ENCODE results near the gene STK32C.
"Not testable (repeated sequence)": the region's sequence is repeated elsewhere in the genome, so short reads cannot be mapped to it uniquely, and the experiment has no call there.

Gene STK32C

GRCh38 chr10:132302421-132303310 lies 5.1 kb downstream of the STK32C start:
- in situ Hi-C loops (cut with HindIII; ENCODE audit: low sequenced_read_pairs) = no loop called here

GRCh38 chr10:132301371-132302330 lies 6.1 kb downstream of the STK32C start:
- in situ Hi-C loops (cut with HindIII; ENCODE audit: low sequenced_read_pairs) = no loop called here

DNA sequence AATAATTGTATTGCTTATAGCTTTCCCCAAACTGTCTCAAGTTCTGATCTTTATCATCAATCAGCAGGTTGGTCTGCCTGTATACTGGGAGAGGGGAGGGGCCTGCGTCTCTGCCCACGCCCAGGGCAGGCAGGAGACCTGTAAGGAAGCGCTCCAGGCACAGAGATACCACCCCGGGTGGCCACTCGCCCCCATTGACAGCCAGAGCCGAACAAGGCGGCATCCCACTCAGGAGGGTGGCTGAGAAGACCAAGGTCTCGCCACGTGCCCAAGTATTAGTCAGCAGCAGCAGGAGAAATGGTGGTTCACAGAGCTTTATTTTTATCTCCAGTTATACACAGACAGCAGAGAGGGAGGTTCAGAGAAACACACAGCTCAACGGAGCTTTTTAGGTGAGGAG lies 7.2 kb downstream of the STK32C start:
- in situ Hi-C loops (cut with HindIII; ENCODE audit: low sequenced_read_pairs) = no loop called here

DNA sequence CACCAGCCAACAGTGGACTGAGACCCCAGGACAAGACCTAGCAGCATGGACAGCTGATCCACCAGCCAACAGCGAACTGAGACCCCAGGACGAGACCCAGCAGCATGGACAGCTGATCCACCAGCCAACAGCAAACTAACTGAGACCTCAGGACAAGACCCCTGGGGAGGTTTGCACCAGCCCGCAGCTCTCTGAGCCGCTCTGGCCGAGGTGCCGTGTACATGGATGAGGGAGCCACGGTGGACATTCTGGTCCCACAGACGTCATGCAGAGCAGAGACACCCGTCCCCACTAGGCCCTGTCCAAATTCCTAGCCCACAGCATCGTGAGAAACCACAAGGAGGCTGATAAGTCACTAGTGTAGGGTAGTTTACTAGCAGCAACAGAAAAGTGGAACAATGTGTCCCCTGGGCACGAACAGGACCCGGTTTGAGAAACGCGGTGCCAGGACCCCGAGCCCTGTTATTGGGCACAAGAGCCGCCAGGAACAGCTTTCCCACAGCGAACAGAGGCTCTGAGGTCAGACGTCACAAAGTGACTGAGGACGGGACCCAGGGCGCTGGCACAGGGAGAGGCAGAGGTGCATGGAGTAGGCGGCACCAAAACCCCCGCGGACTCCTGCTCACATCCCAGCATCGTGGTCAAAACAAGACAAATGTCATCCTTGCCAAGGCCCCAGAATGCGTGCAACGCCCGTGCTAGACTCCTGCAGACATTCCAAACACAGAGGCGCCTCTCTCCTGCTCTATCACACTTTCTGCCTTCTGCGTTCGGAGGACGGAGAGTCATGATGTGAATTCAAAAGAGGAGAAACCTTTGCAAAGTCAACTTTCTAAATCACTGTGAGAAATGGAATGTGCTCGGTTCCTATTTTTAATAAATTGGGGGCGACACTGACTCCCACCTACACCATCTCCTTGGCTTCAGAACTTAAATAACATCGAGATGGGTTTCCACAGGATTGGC lies 8.1 kb downstream of the STK32C start:
- in situ Hi-C loops (cut with HindIII; ENCODE audit: low sequenced_read_pairs) = no loop called here

DNA sequence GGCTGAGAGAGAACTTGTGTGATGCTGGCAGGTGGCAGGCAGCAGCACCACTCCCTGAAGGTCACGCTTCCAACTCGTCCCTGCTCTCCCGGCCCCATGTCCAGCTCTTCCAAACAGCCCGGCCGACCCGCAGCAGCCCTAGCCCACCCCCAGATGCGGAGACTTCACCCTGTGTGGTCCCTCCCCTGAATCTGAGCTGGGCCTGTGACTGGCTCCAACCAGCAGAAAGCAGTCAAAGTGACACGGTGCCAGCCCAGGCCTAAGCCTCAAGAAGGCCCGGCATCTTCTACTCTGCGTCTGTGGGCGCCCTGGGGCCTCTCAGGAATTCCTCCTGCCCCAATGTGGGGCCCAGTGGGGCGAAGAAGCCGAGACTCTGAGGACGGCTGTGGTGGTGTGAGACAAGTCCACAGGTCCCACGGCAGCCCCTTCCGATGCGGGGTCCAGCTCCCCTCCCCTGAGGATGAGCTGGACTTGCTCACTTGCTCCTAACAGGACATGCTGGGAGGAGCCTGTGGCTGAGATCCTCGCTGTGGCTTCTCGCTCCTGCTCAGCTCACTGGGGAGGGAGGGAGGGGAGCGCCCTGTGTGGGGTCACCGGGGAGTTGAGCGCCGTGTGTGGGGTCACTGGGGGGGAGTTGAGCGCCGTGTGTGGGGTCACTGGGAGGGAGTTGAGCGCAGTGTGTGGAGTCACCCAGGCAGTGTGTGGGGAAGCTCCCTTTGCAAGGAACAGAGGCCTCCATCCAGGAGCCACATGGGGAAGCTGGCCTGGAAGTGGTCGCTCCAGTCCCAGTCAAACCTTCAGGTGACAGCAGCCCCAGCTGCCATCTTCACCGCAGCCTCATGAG lies 9.5 kb downstream of the STK32C start:
- in situ Hi-C loops (cut with HindIII; ENCODE audit: low sequenced_read_pairs) = no loop called here

DNA sequence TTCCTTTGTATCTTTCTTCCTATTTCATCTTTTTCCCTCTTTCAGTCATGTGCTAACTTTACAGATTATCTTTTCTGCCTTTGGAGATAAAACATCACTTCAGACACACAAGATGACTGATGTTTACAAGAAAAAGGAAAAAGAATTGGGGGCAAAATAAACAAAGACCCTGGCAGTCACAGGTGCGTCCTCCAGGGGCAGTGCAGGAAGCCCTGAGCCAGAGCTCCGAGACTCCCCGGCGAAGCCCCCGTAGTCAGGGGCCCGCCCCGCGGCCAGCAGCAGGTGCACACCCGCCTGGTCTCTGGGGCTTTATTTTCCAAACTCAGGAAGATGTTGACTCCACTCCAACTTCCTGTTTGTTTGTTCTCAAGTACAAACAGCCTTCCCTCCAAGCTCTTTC lies 10.2 kb downstream of the STK32C start:
- in situ Hi-C loops (cut with HindIII; ENCODE audit: low sequenced_read_pairs) = no loop called here

DNA sequence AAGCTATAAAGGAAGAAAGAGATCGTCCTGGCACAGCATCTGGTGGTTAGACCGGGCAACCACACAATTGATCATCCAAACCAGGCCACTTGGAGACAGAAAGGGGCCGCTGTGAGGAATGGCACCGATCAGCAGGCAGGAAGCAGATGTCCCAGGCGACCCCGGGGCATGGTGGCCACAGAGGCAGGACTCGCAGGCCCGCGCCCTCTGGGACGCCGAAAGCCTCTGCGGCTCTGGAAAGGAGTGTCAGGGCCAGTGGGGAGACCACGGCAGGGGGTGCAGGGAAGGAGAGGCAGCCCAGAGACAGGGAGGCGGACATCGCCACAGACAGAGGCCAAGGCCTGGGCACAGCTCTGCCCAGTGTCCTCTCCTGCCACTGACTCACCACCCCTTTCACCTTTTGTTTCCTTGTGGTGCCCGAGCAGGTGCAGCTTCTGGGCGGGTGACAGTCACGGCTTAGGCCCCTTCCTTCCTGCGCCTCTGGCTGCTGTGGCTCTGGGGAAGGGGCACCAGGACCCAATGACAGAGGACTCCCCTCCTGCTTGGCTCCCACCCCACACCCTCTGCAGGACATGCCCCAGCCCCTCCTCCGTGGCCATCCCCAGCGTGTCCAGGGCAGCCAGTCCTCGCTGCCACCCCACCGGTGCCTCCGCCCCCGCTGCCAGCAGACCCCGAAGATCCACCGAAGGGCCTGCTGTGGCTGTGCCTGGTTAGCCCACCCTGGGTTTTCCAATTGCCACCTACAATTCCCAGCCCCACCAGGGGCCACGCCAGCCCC lies 10.9 kb downstream of the STK32C start:
- in situ Hi-C loops (cut with HindIII; ENCODE audit: low sequenced_read_pairs) = no loop called here

DNA sequence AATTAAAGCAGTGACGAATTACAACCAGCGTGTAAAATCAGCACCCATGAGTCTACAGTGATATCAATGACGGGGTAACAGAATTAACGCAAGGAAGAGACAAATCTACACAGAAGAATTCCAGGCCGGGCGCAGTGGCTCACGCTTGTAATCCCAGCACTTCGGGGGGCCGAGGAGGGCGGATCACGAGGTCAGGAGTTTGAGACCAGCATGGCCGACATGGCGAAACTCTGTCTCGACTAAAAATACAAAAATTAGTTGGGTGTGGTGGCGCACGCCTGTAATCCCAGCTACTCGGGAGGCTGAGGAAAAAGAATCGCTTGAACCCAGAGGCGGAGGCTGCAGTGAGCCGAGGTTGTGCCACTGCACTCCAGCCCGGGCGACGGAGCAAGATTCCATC lies 12.3 kb downstream of the STK32C start:
- in situ Hi-C loops (cut with HindIII; ENCODE audit: low sequenced_read_pairs) = not testable (repeated sequence)

DNA sequence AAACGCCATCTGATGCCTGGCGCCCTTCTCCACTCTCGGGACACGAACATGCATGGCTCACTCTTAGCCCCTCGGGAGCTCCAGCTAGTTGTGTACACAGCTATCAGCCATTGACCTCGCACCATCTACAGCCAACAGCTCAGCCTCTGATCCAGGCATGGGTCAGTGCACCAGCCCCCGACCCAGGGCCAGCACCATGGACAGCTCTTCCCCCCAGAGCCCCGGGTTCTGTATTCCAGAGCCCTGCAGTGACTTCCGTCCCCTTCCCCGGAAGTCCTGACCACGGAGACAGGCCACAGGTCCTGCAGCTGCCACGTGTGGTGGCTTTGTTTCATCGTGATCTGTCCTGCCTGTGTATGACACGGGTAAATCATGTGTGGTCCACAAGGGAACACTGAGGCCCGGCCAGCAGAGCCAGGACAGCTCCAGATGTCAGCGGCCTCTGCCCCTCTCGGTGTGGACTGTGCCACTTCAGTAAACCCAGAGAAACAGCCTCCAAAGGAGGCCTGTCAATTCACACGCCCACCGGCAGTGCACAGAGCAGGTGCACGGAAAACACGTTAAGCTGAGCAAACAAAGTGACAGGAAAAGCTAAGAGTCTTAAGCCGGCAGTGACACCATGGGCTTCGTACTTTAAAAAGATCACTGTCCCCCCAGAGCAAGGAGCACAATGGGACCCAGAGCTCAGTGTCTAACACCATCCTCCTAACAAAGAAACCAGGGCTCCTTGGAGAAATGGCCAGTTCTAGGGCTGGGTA lies 13.0 kb downstream of the STK32C start:
- in situ Hi-C loops (cut with HindIII; ENCODE audit: low sequenced_read_pairs) = no loop called here

- in situ Hi-C loops (cut with HindIII; ENCODE audit: low sequenced_read_pairs) = no loop called here
Observed at GRCh38 chr10:132293813-132294520, 13.8 kb downstream of the STK32C start.

- in situ Hi-C loops (cut with HindIII; ENCODE audit: low sequenced_read_pairs) = no loop called here
Observed at GRCh38 chr10:132293201-132293812, 14.4 kb downstream of the STK32C start.

GRCh38 chr10:132292287-132293200 lies 15.2 kb downstream of the STK32C start:
- in situ Hi-C loops (cut with HindIII; ENCODE audit: low sequenced_read_pairs) = no loop called here

DNA sequence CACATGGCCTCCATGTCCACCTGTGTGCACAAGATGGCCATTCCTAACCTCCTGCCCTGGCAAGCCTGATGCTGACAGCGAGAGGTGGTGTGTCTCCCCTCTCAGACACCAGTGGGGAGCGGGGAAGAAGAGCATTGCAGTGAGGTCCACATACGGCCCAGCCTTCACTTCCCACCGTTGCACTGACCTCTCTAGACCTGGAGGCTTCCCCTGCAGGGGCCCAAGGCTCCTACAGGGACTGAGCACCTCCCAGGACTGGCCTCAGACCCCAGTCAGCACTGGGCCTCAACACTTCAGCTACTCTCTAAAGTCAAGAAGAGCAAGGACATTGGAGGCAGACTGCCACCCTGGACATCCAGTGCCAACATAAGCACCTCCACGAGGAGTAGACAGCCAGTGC lies 15.9 kb downstream of the STK32C start:
- in situ Hi-C loops (cut with HindIII; ENCODE audit: low sequenced_read_pairs) = no loop called here

DNA sequence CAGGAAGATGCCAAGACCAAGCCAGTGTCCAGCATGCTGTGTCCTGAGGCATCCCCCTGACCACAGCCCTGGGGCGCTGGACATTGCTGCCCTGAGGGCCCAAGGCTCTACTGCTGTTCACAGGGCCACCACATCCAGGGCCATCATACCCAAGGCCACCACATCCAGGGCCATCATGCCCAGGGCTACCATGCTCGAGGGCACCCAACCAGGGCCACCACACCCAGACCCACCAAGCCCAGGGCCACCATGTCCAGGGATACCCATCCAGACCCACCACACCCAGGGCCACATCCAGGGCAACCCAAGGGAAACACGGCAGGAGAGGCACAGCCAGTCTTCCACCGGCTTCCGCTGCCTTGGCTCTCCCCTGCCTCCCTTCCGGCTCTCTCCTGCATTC lies 17.1 kb downstream of the STK32C start:
- in situ Hi-C loops (cut with HindIII; ENCODE audit: low sequenced_read_pairs) = no loop called here

DNA sequence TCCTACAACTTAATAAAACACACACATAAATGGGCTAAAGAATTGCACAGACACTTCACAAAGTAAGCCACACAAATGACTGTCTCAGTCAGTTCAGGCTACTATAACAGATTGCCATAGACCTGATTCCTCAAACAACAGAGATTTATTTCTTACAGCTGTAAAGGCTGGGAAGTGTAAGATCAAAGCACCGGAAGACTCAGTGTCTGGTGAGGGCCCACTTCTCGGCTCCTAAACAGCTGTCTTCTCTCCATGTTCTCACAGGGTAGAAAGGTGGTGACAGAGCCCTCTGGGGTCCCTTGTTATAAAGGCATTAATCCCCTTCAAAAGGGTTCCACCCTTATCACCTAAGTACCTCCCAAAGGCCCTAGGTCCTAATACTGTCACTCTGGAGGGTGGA lies 18.3 kb downstream of the STK32C start:
- in situ Hi-C loops (cut with HindIII; ENCODE audit: low sequenced_read_pairs) = no loop called here
